K562 (cell line): ENCODE measurements around the gene ZNF548. TPM values are rescaled to one million over a fixed set of nuclear protein-coding genes. Genes with fewer than 3 reads are reported as not detected.
A peak's percentile ranks its signal among the peaks of the same experiment; 100 is the strongest.

Experiments
- ATAC-seq: fragments of 200-7000 bp; cut with Tn5 transposase; 3 replicates; pipeline ENCODE4 v1.9.1; 2020; ENCODE audit warnings: moderate library complexity
- BruUV-seq: library from RNA; stranded (reverse); fragments of 400-500 nt; replicated peaks from 2 replicates; lab custom pipeline; 2021; lab: Mats Ljungman, UMichigan
- CTCF ChIA-PET: fragments of 300-600 bp; formaldehyde crosslinking; extraction: SDS; loops from one replicate; lab custom pipeline; 2021; ENCODE audit warnings: low intra/inter-chr PET ratio; lab: Yijun Ruan, JAX
- POLR2A ChIA-PET: fragments of 300-600, 350-650 bp; sonication (Branson Sonifier 250); formaldehyde crosslinking; extraction: SDS; loops from one replicate; lab custom pipeline; 2021; ENCODE audit warnings: antibody characterized with exemption, inconsistent platforms; lab: Yijun Ruan, JAX
- DNase-seq, 4 experiments: peaks; one replicate each; pipeline versions ENCODE4 v3.0.0 to v3.0.0-alpha.2; 2011 to 2018; ENCODE audit warnings: low spot score in 3 of 4, mixed read lengths in 3 of 4; ENCODE audit errors: extremely low read depth in 1 of 4
- FAIRE-seq: peaks from 2 replicates; lab custom pipeline; 2011; peaks lifted over from hg19 to GRCh38; lab: Jason Lieb, UNC
- H2AFZ ChIP-seq: 2 replicates; pipeline ENCODE4 v1.6.0; 2011; ENCODE audit warnings: low read depth, low read length, control low read depth, inconsistent platforms
- H3K27ac ChIP-seq: fragments of 200-600 bp; 3 replicates; pipeline ENCODE4 v1.8.0; 2011; ENCODE audit warnings: low read depth, mild to moderate bottlenecking, control low read depth, inconsistent platforms, low read length, moderate library complexity, mixed read lengths; ENCODE audit errors: extremely low read depth
- H3K27me3 ChIP-seq, 2 experiments: fragments of 300-600 bp in 1 of 2; 2 replicates in 1 of 2; 3 replicates in 1 of 2; pipeline versions ENCODE4 v1.6.0 to v1.8.0; 2011; ENCODE audit warnings: inconsistent platforms in 2 of 2, low read length in 2 of 2, mild to moderate bottlenecking in 1 of 2, mixed read lengths in 1 of 2, moderate library complexity in 1 of 2; ENCODE audit not compliant: control insufficient read depth in 2 of 2, insufficient read depth in 2 of 2
- H3K36me3 ChIP-seq: fragments of 300-600 bp; 3 replicates; pipeline ENCODE4 v1.8.0; 2011; ENCODE audit warnings: mild to moderate bottlenecking, low read length, inconsistent platforms; ENCODE audit not compliant: control insufficient read depth, insufficient read depth
- H3K4me1 ChIP-seq, 2 experiments: fragments of 200-600 bp in 1 of 2; replicated peaks in 1 of 2; 2 replicates in 1 of 2; 3 replicates in 1 of 2; pipeline versions ENCODE4 v1.5.1 to v1.8.0; 2011; ENCODE audit warnings: inconsistent platforms in 2 of 2, low read length in 2 of 2, mild to moderate bottlenecking in 1 of 2, mixed read lengths in 1 of 2, moderate library complexity in 1 of 2; ENCODE audit not compliant: control insufficient read depth in 2 of 2, insufficient read depth in 2 of 2
- H3K4me2 ChIP-seq: 2 replicates; pipeline ENCODE4 v1.6.1; 2011; ENCODE audit warnings: low read length, control low read depth, inconsistent platforms, mixed read lengths; ENCODE audit not compliant: insufficient read depth
- H3K4me3 ChIP-seq: fragments of 200-600 bp; sonication (generic), shearing (Covaris generic); 2 replicates; pipeline ENCODE4 v1.5.1; 2016; ENCODE audit warnings: control low read depth, inconsistent platforms
- H3K79me2 ChIP-seq: fragments of 200-600 bp; 3 replicates; pipeline ENCODE4 v1.8.0; 2011; ENCODE audit warnings: low read length, inconsistent platforms; ENCODE audit not compliant: control insufficient read depth, insufficient read depth
- H3K9ac ChIP-seq, 2 experiments: 2 replicates each; pipeline versions ENCODE4 v1.6.0 to v1.6.1; 2011; ENCODE audit warnings: low read depth in 2 of 2, low read length in 2 of 2, control low read depth in 1 of 2, inconsistent platforms in 1 of 2, mild to moderate bottlenecking in 1 of 2, mixed read lengths in 1 of 2; ENCODE audit not compliant: insufficient read depth in 1 of 2
- H3K9me1 ChIP-seq: one replicate; pipeline ENCODE4 v1.6.0; 2011; ENCODE audit warnings: inconsistent platforms, mild to moderate bottlenecking, low read length, moderate library complexity; ENCODE audit not compliant: control insufficient read depth, insufficient read depth
- H3K9me3 ChIP-seq: replicated peaks from 2 replicates; pipeline ENCODE4 v1.5.1; 2011; ENCODE audit warnings: low read depth, low read length, inconsistent platforms; ENCODE audit not compliant: control insufficient read depth, insufficient read depth
- H4K20me1 ChIP-seq: replicated peaks from 2 replicates; pipeline ENCODE4 v1.6.1; 2011; ENCODE audit warnings: low read length, inconsistent platforms, mixed read lengths; ENCODE audit not compliant: control insufficient read depth, insufficient read depth
- FOSL1 ChIP-seq: fragments of 200-800 bp; sonication (Bioruptor generic); conservative IDR thresholded peaks from 2 replicates; pipeline ENCODE4 v1.6.1; 2016; ENCODE audit warnings: missing genetic modification characterization, missing compliant biosample characterization
- GTF2F1 ChIP-seq: IDR thresholded peaks from 2 replicates; pipeline ENCODE4 v1.6.1; 2011; ENCODE audit warnings: low read depth, low read length, improper control_type of control experiment
- HOXB6 ChIP-seq: fragments of 250-450 bp; sonication (Bioruptor Pico); IDR thresholded peaks from 2 replicates; pipeline ENCODE4 v1.5.1; 2022; ENCODE audit warnings: mild to moderate bottlenecking, borderline replicate concordance
- MCM3 ChIP-seq: fragments of 450-650 bp; IDR thresholded peaks from 2 replicates; pipeline ENCODE4 v1.6.1; 2016
- MTA2 ChIP-seq: fragments of 450-650 bp; IDR thresholded peaks from 2 replicates; pipeline ENCODE4 v1.6.1; 2016; ENCODE audit warnings: low read depth
- MXI1 ChIP-seq: IDR thresholded peaks from 2 replicates; pipeline ENCODE4 v1.6.1; 2011; ENCODE audit warnings: low read depth, mild to moderate bottlenecking, improper control_type of control experiment, low read length
- NFE2L1 ChIP-seq: fragments of 450-650 bp; IDR thresholded peaks from 2 replicates; pipeline ENCODE4 v1.6.1; 2016; ENCODE audit warnings: missing genetic modification characterization, low read depth, mild to moderate bottlenecking, missing compliant biosample characterization, moderate library complexity, borderline replicate concordance
- POLR2B ChIP-seq: fragments of 450-650 bp; IDR thresholded peaks from 2 replicates; pipeline ENCODE4 v1.6.1; 2018; ENCODE audit warnings: low read depth; ENCODE audit not compliant: partially characterized antibody
- PTRF ChIP-seq: fragments of 450-650 bp; IDR thresholded peaks from 2 replicates; pipeline ENCODE4 v1.6.1; 2016; ENCODE audit warnings: mild to moderate bottlenecking, missing genetic modification characterization, missing compliant biosample characterization
- SIN3A ChIP-seq, 2 experiments: fragments of 150-350 bp in 1 of 2; IDR thresholded peaks; 2 replicates each; pipeline ENCODE4 v1.6.1; 2011 to 2016; ENCODE audit warnings: borderline replicate concordance in 2 of 2, low read depth in 2 of 2, low read length in 2 of 2, mild to moderate bottlenecking in 2 of 2, moderate library complexity in 2 of 2; ENCODE audit not compliant: control insufficient read depth in 1 of 2
- SMC3 ChIP-seq: conservative IDR thresholded peaks from 2 replicates; pipeline ENCODE4 v1.6.1; 2011; ENCODE audit warnings: low read depth, low read length, improper control_type of control experiment; ENCODE audit not compliant: insufficient read depth
- TEAD1 ChIP-seq, 2 experiments: fragments of 450-650 bp in 1 of 2; sonication (generic) in 1 of 2; formaldehyde crosslinking; IDR thresholded peaks; 2 replicates each; pipeline versions ENCODE4 v1.4.0 to v1.8.0; 2020 to 2022; ENCODE audit warnings: mild to moderate bottlenecking in 2 of 2, missing genetic modification reagents in 1 of 2
- TOE1 ChIP-seq, 2 experiments: fragments of 450-650 bp in 1 of 2; sonication (generic) in 1 of 2; formaldehyde crosslinking in 1 of 2; IDR thresholded peaks; 2 replicates each; pipeline versions ENCODE4 v1.7.1 to v1.8.0; 2016 to 2022; ENCODE audit warnings: borderline replicate concordance in 2 of 2, mild to moderate bottlenecking in 2 of 2, antibody characterized with exemption in 1 of 2, inconsistent platforms in 1 of 2, low read depth in 1 of 2, missing genetic modification reagents in 1 of 2, moderate library complexity in 1 of 2
- TRIM24 ChIP-seq, 2 experiments: fragments of 450-650 bp; IDR thresholded peaks; 2 replicates each; pipeline ENCODE4 v1.6.1; 2016
- TRIM25 ChIP-seq: fragments of 450-650 bp; IDR thresholded peaks from 2 replicates; pipeline ENCODE4 v1.7.0; 2016; ENCODE audit warnings: borderline replicate concordance
- XRCC3 ChIP-seq: fragments of 450-650 bp; IDR thresholded peaks from 2 replicates; pipeline ENCODE4 v1.6.1; 2017; ENCODE audit warnings: mild to moderate bottlenecking, moderate library complexity
- ZKSCAN8 ChIP-seq: fragments of 200-800 bp; sonication (Bioruptor generic); IDR thresholded peaks from 2 replicates; pipeline ENCODE4 v1.6.1; 2016; ENCODE audit warnings: missing genetic modification characterization, missing compliant biosample characterization
- ZNF354B ChIP-seq: fragments of 250-450 bp; sonication (Bioruptor Pico); IDR thresholded peaks from 2 replicates; pipeline ENCODE4 v1.4.0; 2020
- WGBS: fragments of 100-300 bp; shearing (Covaris generic); methylation state at CpG from one replicate; pipeline ENCODE4 v1.1.6; 2016; ENCODE audit warnings: low coverage, mixed read lengths; ENCODE audit not compliant: insufficient coverage; ENCODE audit errors: missing lambda C conversion rate; 5-methylcytosine and 5-hydroxymethylcytosine counted together
- in situ Hi-C: fragments of 300-500 bp; cut with MboI; formaldehyde crosslinking; loops from 4 replicates; pipeline ENCODE4 v1.15.0; 2018; ENCODE audit warnings: inconsistent platforms, mixed read lengths
- intact Hi-C: fragments of 100-400 bp; cut with micrococcal nuclease; formaldehyde crosslinking; loops from 2 replicates; pipeline ENCODE4 v1.14.2; 2022
- polyA plus RNA-seq, 8 experiments: library from polyadenylated mRNA; depleted of rRNA in 4 of 8; stranded (reverse) in 5 of 8; unstranded in 3 of 8; fragments of >200 nt; fragmentation: Nextera tagmentation in 2 of 8; fragmentation: Illumina TruSeq in 1 of 8; extraction: Ambion mirVana in 2 of 8; extraction: Trizol in 1 of 8; gene quantifications; 2 replicates each; pipeline versions ENCODE4 v1.2.1 to v1.2.3, GENCODE V29; 2011 to 2014; ENCODE audit warnings: inconsistent platforms in 1 of 8, missing spikeins in 1 of 8
- total RNA-seq, 7 experiments: library from RNA; depleted of rRNA in 6 of 7; stranded (reverse); fragments of >200 nt in 6 of 7; fragmentation: Illumina TruSeq in 2 of 7; extraction: Trizol in 2 of 7; gene quantifications; 2 replicates each; pipeline versions ENCODE4 v1.2.1 to v1.2.3, GENCODE V29; 2011 to 2021; ENCODE audit warnings: low replicate concordance in 1 of 7
- TF ChIP-seq, protein P1 (sequence below): fragments of 250-450 bp; sonication (Bioruptor Pico); IDR thresholded peaks from 2 replicates; pipeline ENCODE4 v1.4.0; 2020

Gene ZNF548
- total and polyA plus RNA-seq, 9 of the 15 experiments (the other 6 are each of a cell fraction or from before 2014, with no cell fraction given) = 1.5 to 8.7 (median 4.5) TPM

DNA sequence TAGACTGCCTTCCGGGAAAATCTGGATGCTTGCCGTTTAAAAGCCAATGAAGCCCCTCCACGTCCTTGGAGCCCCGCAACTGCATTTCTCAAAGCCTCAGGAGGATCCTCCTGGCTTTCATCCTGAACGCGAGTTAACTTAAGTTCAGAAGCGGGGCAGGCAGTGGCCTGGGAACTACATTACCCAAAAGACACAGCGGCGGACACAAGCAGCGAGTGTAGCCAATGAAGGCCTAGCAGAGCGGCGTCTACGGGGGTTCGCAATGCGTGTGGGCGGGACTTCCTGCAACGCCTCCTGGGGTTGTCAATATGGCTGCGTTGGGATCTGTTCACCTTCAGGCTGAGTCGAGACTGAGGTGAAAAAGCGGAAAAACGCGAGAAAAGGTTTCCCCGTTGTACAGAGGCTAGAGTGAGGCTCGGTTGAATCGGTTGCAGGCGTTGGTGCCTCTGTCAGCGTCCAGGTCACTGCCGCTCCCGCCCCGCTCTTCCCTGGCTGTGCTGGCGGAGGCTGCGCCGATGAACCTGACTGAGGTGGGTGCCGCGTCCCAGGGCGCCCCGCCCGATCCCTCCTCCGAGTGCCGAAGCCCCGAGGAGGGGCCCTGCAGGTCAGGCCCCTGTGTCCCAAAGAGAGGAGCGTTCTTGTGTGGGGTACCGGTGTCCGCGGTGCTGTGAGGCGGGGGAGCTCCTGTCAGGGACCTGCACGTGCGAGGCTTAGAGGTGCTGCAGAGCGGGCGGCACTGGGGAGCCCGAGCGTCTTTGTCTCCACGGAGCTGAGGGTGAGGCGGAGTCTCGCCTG, 21.4 kb downstream of the ZNF548 start, which contains the start of gene ZNF17:
TSS of gene ZNF17 (plus strand) at position 285 of the 795 bp plus-strand sequence. CDS start 2,455 bp downstream, outside the sequence.
- Histone ChIP-seq H3K36me3 (peaks cover 8% of the 10 kb centered on the region; the same call in 2 of the 3 replicates), H3K4me1 (peaks cover 3 to 15% of the 10 kb centered on the region in 2 experiments; a peak in 4 of 5 replicates), H3K27me3 (no peaks in the 10 kb centered on the region), H3K27ac (peak within 1 kb of the TSS; percentile 59), H4K20me1 (no peaks in the 10 kb centered on the region), H3K9me3 (no peaks in the 10 kb centered on the region; the same call in 1 of the 2 replicates), H3K9ac (peak within 1 kb of the TSS; percentile 75 to 98), H3K79me2 (peaks cover 12% of the 10 kb centered on the region), H3K4me2 (peak within 1 kb of the TSS; percentile 89), H3K4me3 (peak within 1 kb of the TSS; percentile 98), H2AFZ (peak within 1 kb of the TSS; percentile 95), H3K9me1 (no peaks in the 10 kb centered on the region)
- peak; percentile 100 for ATAC-seq
- intact Hi-C loops = no loop called here
- WGBS = under 1% methylated on average over 52 of the region's 55 CpGs
- POLR2A ChIA-PET = interaction anchor here (0.6 to 1.6 kb wide), 3 partner anchors 8 to 32 kb away, joined by 3 to 6 read pairs (median 3); partner anchors contain the start of gene ZNF548
- in situ Hi-C loops = no loop called here
- BruUV-seq = TSS peak; percentile 81
- peak; percentile 99 for FAIRE-seq
- DNase-seq = peak; percentile 93 to 95 (median 94)
- CTCF ChIA-PET = no interaction called here
- TF ChIP-seq MTA2 (no peak), SMC3 (0 out of 2 replicates have a peak, but pooled peaks have one; percentile 6), FOSL1 (tag) (no peak), HOXB6 (CRISPR knock-in tag) (no peak), ZNF354B (CRISPR knock-in tag) (no peak), MXI1 (0 out of 2 replicates have a peak, but pooled peaks have one; percentile 14), TOE1 (IDR thresholded peaks at IDR 0.05; ENCODE audit: borderline replicate concordance) (no peak), TOE1 (CRISPR knock-in tag; IDR thresholded peaks at IDR 0.05; ENCODE audit: borderline replicate concordance, low read depth) (no peak), SIN3A (IDR thresholded peaks at IDR 0.05; ENCODE audit: borderline replicate concordance in 2 of 2, control insufficient read depth in 1 of 2, low read depth in 2 of 2, low read length in 2 of 2) (peak; percentile 67 to 84; a peak in 2 of 4 replicates), PTRF (tag) (no peak), XRCC3 (no peak), MCM3 (no peak), TRIM24 (IDR thresholded peaks at IDR 0.05) (no peak), TRIM25 (no peak), POLR2B (peak; percentile 65), GTF2F1 (no peak), ZKSCAN8 (no peak), NFE2L1 (tag) (no peak), TEAD1 (CRISPR knock-in tag; IDR thresholded peaks at IDR 0.05) (no peak; a peak in 1 of 4 replicates)
- TF ChIP-seq, protein P1, sequence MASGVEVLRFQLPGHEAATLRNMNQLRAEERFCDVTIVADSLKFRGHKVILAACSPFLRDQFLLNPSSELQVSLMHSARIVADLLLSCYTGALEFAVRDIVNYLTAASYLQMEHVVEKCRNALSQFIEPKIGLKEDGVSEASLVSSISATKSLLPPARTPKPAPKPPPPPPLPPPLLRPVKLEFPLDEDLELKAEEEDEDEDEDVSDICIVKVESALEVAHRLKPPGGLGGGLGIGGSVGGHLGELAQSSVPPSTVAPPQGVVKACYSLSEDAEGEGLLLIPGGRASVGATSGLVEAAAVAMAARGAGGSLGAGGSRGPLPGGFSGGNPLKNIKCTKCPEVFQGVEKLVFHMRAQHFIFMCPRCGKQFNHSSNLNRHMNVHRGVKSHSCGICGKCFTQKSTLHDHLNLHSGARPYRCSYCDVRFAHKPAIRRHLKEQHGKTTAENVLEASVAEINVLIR (CRISPR knock-in tag) = no peak
